BE2C (cell line): Measurements from ENCODE around the gene SPIRE2.

Experiments
- DNase-seq: peaks from one replicate; pipeline ENCODE4 v3.0.0-alpha.2; 2020
- H3K27me3 ChIP-seq: fragments of 250-450 bp; sonication (Bioruptor Pico); 2 replicates; pipeline ENCODE4 v1.5.1; 2020; ENCODE audit warnings: mild to moderate bottlenecking
- H3K36me3 ChIP-seq: fragments of 250-450 bp; sonication (Bioruptor Pico); 2 replicates; pipeline ENCODE4 v1.5.1; 2020; ENCODE audit warnings: mild to moderate bottlenecking
- H3K4me1 ChIP-seq: fragments of 250-450 bp; sonication (Bioruptor Pico); 2 replicates; pipeline ENCODE4 v1.5.1; 2020
- H3K4me3 ChIP-seq: 2 replicates; pipeline ENCODE4 v1.5.1; 2011; ENCODE audit warnings: low read depth, low read length
- H3K9me3 ChIP-seq: fragments of 250-450 bp; sonication (Bioruptor Pico); 2 replicates; pipeline ENCODE4 v1.5.1; 2020
- CTCF ChIP-seq: IDR thresholded peaks from 2 replicates; pipeline ENCODE4 v1.5.1; 2012; ENCODE audit warnings: mild to moderate bottlenecking, low read depth, low read length

Gene SPIRE2

DNA sequence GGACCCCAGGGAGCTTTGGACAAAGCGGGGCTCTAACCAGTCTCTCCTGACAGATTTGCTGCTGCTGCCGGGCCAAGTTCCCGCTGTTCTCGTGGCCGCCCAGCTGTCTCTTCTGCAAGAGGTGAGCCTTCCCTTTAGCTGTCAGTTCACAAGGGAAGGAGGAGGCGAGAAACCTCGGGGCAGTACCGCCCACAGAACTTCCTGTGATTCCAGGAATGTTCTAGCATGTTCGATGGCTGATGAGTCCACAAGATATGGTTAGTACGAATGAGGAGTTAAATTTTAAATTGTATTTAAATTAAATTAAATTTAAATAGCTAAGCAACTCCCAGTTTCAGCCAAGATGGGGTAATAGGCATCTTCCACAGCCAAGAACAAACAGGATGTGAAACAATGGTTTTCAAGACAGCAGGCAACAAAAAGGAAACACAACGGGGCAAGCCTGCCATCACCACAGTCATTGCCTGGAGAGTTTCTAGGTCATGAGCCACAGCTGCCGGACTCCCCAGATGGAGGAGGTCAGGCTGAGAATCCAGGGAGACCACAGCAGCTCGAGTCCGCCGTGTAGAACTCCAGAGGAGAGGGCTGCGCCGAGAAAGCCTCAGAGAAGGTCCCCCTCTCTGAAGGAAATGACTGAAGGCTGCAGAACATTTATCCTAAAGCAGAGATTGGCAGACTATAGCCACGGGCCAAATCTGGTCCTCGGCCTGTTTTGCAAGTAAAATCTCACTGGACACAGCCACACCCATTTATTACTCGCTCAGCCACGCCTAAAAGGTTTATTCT lies 35.7 kb downstream of the SPIRE2 start:
- no peak for DNase-seq
- H3K27me3 ChIP-seq, result no peaks in the 10 kb centered on the region
- no peaks in the 10 kb centered on the region for H3K4me1 ChIP-seq
- no peaks in the 10 kb centered on the region for H3K9me3 ChIP-seq
- H3K4me3 ChIP-seq, result no peak overlapping the region
- no peak for TF ChIP-seq CTCF
- H3K36me3 ChIP-seq, result no peaks in the 10 kb centered on the region

GRCh38 chr16:89864527-89864820 lies 36.2 kb downstream of the SPIRE2 start:
- no peak overlapping the region for H3K4me3 ChIP-seq
- H3K27me3 ChIP-seq, result no peaks in the 10 kb centered on the region
- H3K36me3 ChIP-seq, result no peaks in the 10 kb centered on the region
- no peak for DNase-seq
- no peaks in the 10 kb centered on the region for H3K9me3 ChIP-seq
- no peaks in the 10 kb centered on the region for H3K4me1 ChIP-seq
- no peak for TF ChIP-seq CTCF

DNA sequence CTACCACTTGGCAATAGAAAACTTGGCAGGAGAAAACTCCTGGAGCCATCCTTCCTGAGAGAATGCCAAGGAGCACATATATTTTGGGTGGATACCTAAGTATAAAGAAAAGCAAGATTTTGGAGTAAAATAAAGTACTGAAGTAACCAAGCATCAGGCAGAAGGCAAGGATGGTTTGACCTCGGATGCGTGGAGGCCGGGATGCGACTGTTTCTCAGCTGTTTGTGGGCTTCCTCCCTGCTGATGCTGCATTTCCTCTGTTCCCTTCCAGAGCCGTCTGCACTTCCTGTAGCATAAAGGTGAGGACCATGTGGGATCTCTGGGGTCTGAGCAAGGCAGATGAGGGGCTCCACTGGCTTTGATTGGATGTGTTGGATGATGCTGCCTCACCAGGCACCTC lies 39.6 kb downstream of the SPIRE2 start:
- Histone ChIP-seq H3K9me3 (peaks cover under 1% of the 10 kb centered on the region; the same call in 1 of the 2 replicates), H3K27me3 (no peaks in the 10 kb centered on the region), H3K4me1 (peaks cover 3% of the 10 kb centered on the region), H3K36me3 (no peaks in the 10 kb centered on the region), H3K4me3 (no peak overlapping the region)
- DNase-seq, result no peak
- TF ChIP-seq CTCF, result no peak

DNA sequence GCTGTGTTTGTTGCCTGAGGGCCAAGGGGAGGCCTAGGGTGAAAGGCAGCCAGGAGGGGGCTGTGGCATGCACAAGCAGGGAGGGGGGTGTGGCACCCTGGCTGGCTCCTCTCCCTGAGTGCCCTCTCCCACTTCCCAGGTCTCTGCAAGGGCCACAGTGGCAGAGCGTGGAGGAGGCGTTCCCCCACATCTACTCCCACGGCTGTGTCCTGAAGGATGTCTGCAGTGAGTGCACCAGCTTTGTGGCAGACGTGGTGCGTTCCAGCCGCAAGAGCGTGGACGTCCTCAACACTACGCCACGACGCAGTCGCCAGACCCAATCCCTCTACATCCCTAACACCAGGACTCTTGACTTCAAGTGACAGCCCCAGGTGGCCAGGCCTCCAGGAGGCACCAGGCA lies 41.6 kb downstream of the SPIRE2 start:
- no peak for TF ChIP-seq CTCF
- Histone ChIP-seq H3K36me3 (peaks cover 3% of the 10 kb centered on the region), H3K27me3 (no peaks in the 10 kb centered on the region), H3K4me3 (no peak overlapping the region), H3K9me3 (peaks cover 2% of the 10 kb centered on the region; the same call in 1 of the 2 replicates), H3K4me1 (peaks cover 6% of the 10 kb centered on the region)
- DNase-seq, result no peak

- Histone ChIP-seq H3K4me3 (no peak overlapping the region), H3K4me1 (peaks cover 6% of the 10 kb centered on the region), H3K9me3 (peaks cover 2% of the 10 kb centered on the region; the same call in 1 of the 2 replicates), H3K36me3 (peaks cover 7% of the 10 kb centered on the region), H3K27me3 (no peaks in the 10 kb centered on the region)
- TF ChIP-seq CTCF, result no peak
- DNase-seq, result no peak
Measured at GRCh38 chr16:89870440-89870839, 42.2 kb downstream of the SPIRE2 start.

DNA sequence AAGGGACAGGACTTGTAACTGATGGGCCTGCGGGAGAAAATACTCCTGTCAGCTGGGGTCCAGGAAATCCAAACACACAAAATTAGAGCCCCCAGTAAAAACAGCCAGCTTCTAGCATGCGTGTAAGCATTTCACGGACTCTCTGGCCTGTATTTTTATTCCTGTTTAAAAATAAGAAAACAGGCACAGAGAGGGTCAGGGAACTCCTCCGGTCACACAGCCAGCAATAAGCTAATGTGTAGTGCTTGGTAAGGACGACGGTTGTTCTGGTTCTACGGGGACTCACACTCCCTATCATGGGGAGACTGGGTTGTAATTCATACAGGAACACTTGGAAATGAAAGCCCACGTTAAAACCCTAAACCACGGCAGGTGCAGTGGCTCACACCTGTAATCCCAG lies 43.6 kb downstream of the SPIRE2 start:
- peaks cover 16% of the 10 kb centered on the region for H3K36me3 ChIP-seq
- TF ChIP-seq CTCF, result no peak
- peaks cover 6% of the 10 kb centered on the region for H3K4me1 ChIP-seq
- DNase-seq, result no peak
- peaks cover 2% of the 10 kb centered on the region; the same call in 1 of the 2 replicates for H3K9me3 ChIP-seq
- no peaks in the 10 kb centered on the region for H3K27me3 ChIP-seq
- H3K4me3 ChIP-seq, result no peak overlapping the region
